ENCODE results near the gene PARD3B.

The PARD3B gene

GRCh38 chr2:205574001-205574400 lies 1028.7 kb downstream of the PARD3B start:
- no peak overlapping the region for H3K4me3 ChIP-seq (replicated peaks; ENCODE audit: low read depth, low read length)
- TF ChIP-seq CTCF (IDR thresholded peaks at IDR 0.05; ENCODE audit: low read length, missing control alignments) = no peak
- peak; percentile 4 for DNase-seq (ENCODE audit: low read depth)

- DNase-seq (ENCODE audit: low read depth) = no peak
- H3K4me3 ChIP-seq (replicated peaks; ENCODE audit: low read depth, low read length) = no peak overlapping the region
- TF ChIP-seq CTCF (IDR thresholded peaks at IDR 0.05; ENCODE audit: low read length, missing control alignments) = no peak
Measured at GRCh38 chr2:205579335-205579734, 1034.1 kb downstream of the PARD3B start.

DNA sequence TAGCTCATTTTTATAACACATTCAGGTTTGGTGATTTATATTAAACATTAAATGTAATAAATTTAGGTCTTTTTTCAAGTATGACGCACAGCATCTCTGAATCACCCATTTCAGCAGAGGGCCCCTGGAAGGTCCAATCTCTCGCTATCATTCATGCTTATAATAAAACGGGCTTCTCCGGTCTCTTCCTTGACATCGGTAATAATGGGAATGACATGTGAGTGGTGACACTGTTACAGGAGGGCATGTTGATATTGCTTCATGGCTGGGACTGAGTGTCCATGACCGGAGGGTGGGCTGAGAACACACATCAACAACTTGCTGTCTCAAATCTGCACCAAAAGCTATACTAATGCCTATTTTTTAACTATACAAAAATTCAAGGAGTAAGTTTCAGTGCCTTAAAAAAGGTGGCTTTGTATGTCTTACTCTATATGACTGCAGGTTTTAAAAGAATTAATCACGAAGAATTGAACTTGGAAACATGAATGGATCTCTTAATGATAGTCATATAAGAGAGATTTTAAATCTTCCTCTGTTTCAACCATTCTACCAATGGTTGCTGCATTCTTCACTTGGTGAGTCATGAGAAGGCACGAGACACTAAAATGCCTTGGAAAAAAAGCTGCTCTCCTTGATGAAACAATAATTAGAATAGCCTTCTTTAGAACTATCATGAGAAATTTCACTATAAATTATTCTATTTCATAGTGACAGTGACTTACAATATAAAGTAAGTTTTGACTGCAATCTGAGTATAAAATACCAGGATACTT lies 1035.1 kb downstream of the PARD3B start:
- TF ChIP-seq CTCF (IDR thresholded peaks at IDR 0.05; ENCODE audit: low read length, missing control alignments) = no peak
- DNase-seq (ENCODE audit: low read depth) = peak; percentile 38
- H3K4me3 ChIP-seq (replicated peaks; ENCODE audit: low read depth, low read length) = no peak overlapping the region

- no peak for TF ChIP-seq CTCF (IDR thresholded peaks at IDR 0.05; ENCODE audit: low read length, missing control alignments)
- DNase-seq (ENCODE audit: low read depth) = no peak
- no peak overlapping the region for H3K4me3 ChIP-seq (replicated peaks; ENCODE audit: low read depth, low read length)
Measured at GRCh38 chr2:205582366-205582765, 1037.1 kb downstream of the PARD3B start.

DNA sequence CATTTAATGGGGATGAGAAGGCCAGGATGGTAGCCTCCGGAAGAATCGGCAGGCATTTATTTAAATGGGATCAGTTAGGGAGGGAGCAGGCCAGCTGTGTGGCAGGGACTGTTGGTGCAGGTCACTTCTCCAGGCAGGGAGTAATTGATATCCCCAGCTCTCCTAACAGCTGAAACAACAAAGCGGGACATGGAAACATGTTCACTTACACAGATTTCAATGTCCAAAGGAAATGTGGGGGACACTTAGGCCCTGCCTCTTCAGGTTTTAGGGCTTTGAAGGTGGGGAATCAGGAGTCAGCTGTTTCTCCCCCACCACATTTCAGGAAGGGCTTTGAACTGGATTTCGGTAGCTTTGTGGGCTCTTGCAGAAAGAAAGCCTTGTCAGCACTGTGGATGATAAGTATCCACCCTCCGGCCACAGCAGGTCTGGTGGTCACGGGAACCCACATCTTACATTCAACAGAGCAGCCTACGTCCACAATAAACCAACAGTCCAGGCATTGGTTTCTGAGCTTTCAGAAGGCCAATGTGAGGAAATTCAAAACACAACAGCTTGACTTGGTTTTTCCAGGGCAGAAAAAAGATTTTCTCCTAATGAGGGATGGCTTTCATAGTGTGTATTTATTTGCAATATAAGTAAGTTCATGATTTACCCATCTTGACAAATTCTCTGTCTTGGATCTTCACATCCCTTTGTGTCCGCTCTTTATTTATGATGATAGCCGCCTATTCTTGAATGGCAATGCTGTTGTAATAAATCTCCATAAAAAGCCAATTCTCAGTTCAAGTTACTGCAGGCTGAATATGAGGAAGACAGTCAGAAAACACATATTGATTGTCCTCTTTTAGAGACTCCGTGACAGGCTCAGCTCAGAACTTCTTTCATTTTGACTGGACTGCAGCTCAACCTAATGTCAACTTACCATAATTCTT lies 1040.4 kb downstream of the PARD3B start:
- no peak for DNase-seq (ENCODE audit: low read depth)
- TF ChIP-seq CTCF (IDR thresholded peaks at IDR 0.05; ENCODE audit: low read length, missing control alignments) = no peak

DNA sequence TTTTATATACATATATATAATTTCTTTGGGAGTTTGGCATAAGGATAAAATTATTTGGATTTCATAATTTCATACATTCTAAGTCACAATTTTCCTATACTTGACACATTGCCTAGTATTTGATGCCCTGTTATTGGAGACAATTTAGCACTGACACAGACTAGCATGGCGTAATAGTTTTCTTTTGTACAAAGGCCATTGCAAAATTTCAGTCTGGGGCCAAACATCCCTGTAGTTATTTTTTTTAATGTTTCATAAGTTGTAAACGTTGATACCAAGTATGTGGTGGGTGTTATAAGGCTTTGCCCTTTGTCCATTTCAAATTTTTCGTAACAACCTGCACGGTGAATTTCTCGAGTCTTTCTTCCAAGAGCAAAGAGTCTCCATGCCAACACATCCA lies 1041.4 kb downstream of the PARD3B start:
- peak; percentile 51 for DNase-seq (ENCODE audit: low read depth)
- no peak for TF ChIP-seq CTCF (IDR thresholded peaks at IDR 0.05; ENCODE audit: low read length, missing control alignments)
- H3K4me3 ChIP-seq (replicated peaks; ENCODE audit: low read depth, low read length) = no peak overlapping the region

More for the DNA sequence above, 1040.4 kb downstream of the PARD3B start:
- H3K4me3 ChIP-seq (replicated peaks; ENCODE audit: low read depth, low read length) = no peak overlapping the region

Measured in fibroblast of pulmonary artery (primary cell).